Transverse colon (tissue), 4 donors: ENCODE data around the gene RABGAP1L. TPM values are rescaled to one million over a fixed set of nuclear protein-coding genes. Genes with fewer than 3 reads are reported as not detected.

ENCODE experiments used
- DNase-seq: peaks from one replicate; pipeline ENCODE4 v3.0.0-alpha.2; 2019
- H3K27ac ChIP-seq, 4 donors: fragments of 200-600 bp; sonication (generic); 2 replicates each; pipeline ENCODE4 v1.5.1; 2016 to 2018; ENCODE audit warnings: inconsistent platforms in 4 of 4
- H3K27me3 ChIP-seq: fragments of 200-600 bp; sonication (generic); 2 replicates; pipeline ENCODE4 v1.5.1; 2017; ENCODE audit warnings: inconsistent platforms
- H3K36me3 ChIP-seq, 4 donors: fragments of 200-600 bp; sonication (generic); 2 replicates each; pipeline ENCODE4 v1.5.1; 2017 to 2019; ENCODE audit warnings: inconsistent platforms in 4 of 4
- H3K4me1 ChIP-seq, 4 donors: fragments of 200-600 bp; sonication (generic); 2 replicates each; pipeline ENCODE4 v1.5.1; 2017 to 2020; ENCODE audit warnings: inconsistent platforms in 4 of 4
- H3K4me3 ChIP-seq, 4 donors: fragments of 200-600 bp; sonication (generic); 1 replicate in 1 of 4; 2 replicates in 3 of 4; pipeline versions ENCODE4 v1.5.1 to v1.6.1; 2017 to 2019; ENCODE audit warnings: inconsistent platforms in 4 of 4
- H3K9me3 ChIP-seq, 2 donors: fragments of 200-600 bp; sonication (generic); 2 replicates each; pipeline ENCODE4 v1.5.1; 2017 to 2019; ENCODE audit warnings: inconsistent platforms in 2 of 2
- CTCF ChIP-seq, 5 experiments: fragments of 200-600 bp in 3 of 5; fragments of 450-650 bp in 2 of 5; sonication (generic) in 3 of 5; IDR thresholded peaks; 1 replicate in 2 of 5; 2 replicates in 3 of 5; pipeline ENCODE4 v1.5.1; 2016 to 2017; ENCODE audit warnings: antibody characterized with exemption in 5 of 5, inconsistent platforms in 3 of 5, mild to moderate bottlenecking in 2 of 5, moderate library complexity in 1 of 5
- EP300 ChIP-seq: sonication (generic); formaldehyde crosslinking; IDR thresholded peaks from one replicate; pipeline ENCODE4 v1.6.1; 2017; ENCODE audit warnings: antibody characterized with exemption, low read depth
- POLR2A ChIP-seq: fragments of 450-650 bp; IDR thresholded peaks from one replicate; pipeline ENCODE4 v1.6.1; 2016; ENCODE audit warnings: antibody characterized with exemption, mild to moderate bottlenecking, moderate library complexity
- POLR2AphosphoS5 ChIP-seq, 3 donors: sonication (generic); formaldehyde crosslinking; IDR thresholded peaks; one replicate each; pipeline ENCODE4 v1.6.1; 2016; ENCODE audit warnings: antibody characterized with exemption in 3 of 3
- WGBS, 2 donors: methylation state at CpG; one replicate each; pipeline ENCODE4 v1.1.5; 2018; ENCODE audit warnings: low coverage in 1 of 2; 5-methylcytosine and 5-hydroxymethylcytosine counted together
- in situ Hi-C, 4 donors: fragments of 200-750 bp; cut with MboI; loops; one replicate each; pipeline versions ENCODE4 v1.15.0 to v1.15.1; 2017; ENCODE audit warnings: low sequenced_read_pairs in 3 of 4, low pct_ligation_motif_present in 1 of 4, low pct_unique_long_range_greater_than_20kb in 1 of 4
- intact Hi-C: fragments of 100-400 bp; cut with DNase I; formaldehyde crosslinking; loops from one replicate; pipeline ENCODE4 v1.15.1; 2023; ENCODE audit warnings: low total_unique reads
- total RNA-seq, 4 donors: library from RNA; depleted of rRNA; stranded (reverse); fragments of >200 nt; gene quantifications; one replicate each; pipeline ENCODE4 v1.1.0, GENCODE V29; 2016

Gene RABGAP1L
- total RNA-seq, 4 donors from 2014 or later, result 68.9 to 127 (median 99.9) TPM

DNA sequence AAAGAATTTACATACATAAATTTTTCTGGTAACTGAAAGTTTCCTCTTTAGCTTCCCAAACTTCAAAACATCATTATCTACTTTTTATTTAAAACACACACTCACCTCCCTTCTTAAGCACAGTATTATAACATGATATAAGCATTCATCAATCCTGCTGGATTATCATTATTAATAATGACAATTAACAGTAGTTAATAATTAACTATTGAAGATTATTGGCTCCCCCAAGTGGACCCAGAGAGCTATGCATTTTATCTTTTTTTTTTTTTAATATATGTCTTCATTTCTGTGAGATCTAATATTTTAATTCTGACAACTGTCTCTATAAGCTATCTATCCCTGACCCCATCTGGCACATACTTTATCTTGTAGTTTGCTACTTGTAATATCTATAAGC, 588.3 kb downstream of the RABGAP1L start:
- in situ Hi-C loops (loop anchor here in 2 of 4 donors (10.0 kb wide), 2 partner anchors 483 to 493 kb away; no protein-coding TSS in a partner anchor), intact Hi-C loops (no loop called here)
- Histone ChIP-seq H3K27me3 (no peaks in the 10 kb centered on the region), H3K9me3 (no peaks in the 10 kb centered on the region), H3K4me3 (no peak overlapping the region), H3K36me3 (no peaks in the 10 kb centered on the region), H3K4me1 (no peaks in the 10 kb centered on the region), H3K27ac (no peak overlapping the region)
- TF ChIP-seq EP300, result no peak
- no peak for TF ChIP-seq POLR2A
- TF ChIP-seq POLR2AphosphoS5 (IDR thresholded peaks at IDR 0.05), result no peak
- TF ChIP-seq CTCF (IDR thresholded peaks at IDR 0.05), result no peak
- no peak for DNase-seq

DNA sequence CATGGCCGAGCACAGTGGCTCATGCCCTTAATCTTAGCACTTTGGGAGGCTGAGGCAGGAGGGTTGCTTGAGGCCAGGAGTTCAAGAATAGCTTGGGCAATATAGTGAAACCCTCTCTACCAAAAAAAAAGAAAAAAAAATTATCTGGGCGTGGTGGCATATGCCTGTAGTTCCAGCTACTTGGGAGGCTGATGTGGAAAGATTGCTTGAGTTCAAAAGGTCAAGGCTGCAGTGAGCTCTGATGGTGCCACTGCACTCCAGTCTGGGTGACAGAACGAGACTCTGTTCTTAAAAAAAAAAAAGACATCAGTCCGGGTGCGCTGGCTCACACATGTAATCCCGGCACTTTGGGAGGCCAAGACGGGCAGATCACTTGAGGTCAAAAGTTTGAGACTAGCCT, 589.3 kb downstream of the RABGAP1L start:
- Histone ChIP-seq H3K36me3 (no peaks in the 10 kb centered on the region), H3K4me1 (no peaks in the 10 kb centered on the region), H3K4me3 (no peak overlapping the region), H3K27ac (no peak overlapping the region), H3K9me3 (no peaks in the 10 kb centered on the region), H3K27me3 (no peaks in the 10 kb centered on the region)
- TF ChIP-seq POLR2AphosphoS5 (IDR thresholded peaks at IDR 0.05) (no peak), POLR2A (no peak), CTCF (IDR thresholded peaks at IDR 0.05) (no peak), EP300 (no peak)
- DNase-seq, result no peak
- in situ Hi-C loops, result loop anchor here in 2 of 4 donors (10.0 kb wide), 2 partner anchors 484 to 494 kb away; no protein-coding TSS in a partner anchor
- WGBS, 2 donors, result 85 to 95% methylated on average over 4 to 7 of the region's 7 CpGs
- intact Hi-C loops, result no loop called here

DNA sequence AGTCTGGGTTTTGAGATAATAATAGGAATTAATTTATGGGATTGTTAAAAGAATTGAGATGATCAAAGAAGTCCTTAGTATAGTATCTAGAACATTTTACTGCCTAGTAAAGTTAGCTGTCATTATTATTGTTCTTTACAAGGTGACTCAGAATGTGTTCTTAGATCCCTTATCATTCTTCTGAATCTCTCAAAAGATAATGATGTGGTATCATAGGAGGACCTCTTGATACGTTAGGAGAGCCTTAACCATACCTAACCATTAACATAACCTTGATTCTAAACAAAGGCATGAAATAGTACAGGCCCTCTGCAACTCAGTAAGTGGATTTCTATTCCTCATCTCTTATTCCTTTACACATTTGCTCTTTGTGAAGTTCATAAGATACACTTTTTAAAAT, 593.8 kb downstream of the RABGAP1L start:
- 62 to 82% methylated on average over 1 of the region's 1 CpG for WGBS, 2 donors

GRCh38 chr1:174761335-174761734, 602.0 kb downstream of the RABGAP1L start:
- WGBS, 2 donors, result 93 to 100% methylated on average over 3 to 19 of the region's 19 CpGs
- H3K27me3 ChIP-seq, result no peaks in the 10 kb centered on the region
- intact Hi-C loops (no loop called here), in situ Hi-C loops (loop anchor here in 1 of 4 donors (25.0 kb wide), 1 partner anchor 376 kb away; no protein-coding TSS in a partner anchor)
- no peak overlapping the region for H3K27ac ChIP-seq
- no peak for DNase-seq
- H3K4me1 ChIP-seq, result no peaks in the 10 kb centered on the region
- TF ChIP-seq POLR2AphosphoS5 (IDR thresholded peaks at IDR 0.05) (no peak), CTCF (IDR thresholded peaks at IDR 0.05) (no peak), POLR2A (no peak), EP300 (no peak)
- H3K4me3 ChIP-seq, result no peak overlapping the region
- no peaks in the 10 kb centered on the region for H3K9me3 ChIP-seq
- no peaks in the 10 kb centered on the region for H3K36me3 ChIP-seq

More for the DNA sequence above, 593.8 kb downstream of the RABGAP1L start:
- Histone ChIP-seq H3K27ac (no peak overlapping the region), H3K9me3 (no peaks in the 10 kb centered on the region), H3K4me1 (no peaks in the 10 kb centered on the region), H3K36me3 (no peaks in the 10 kb centered on the region), H3K27me3 (no peaks in the 10 kb centered on the region), H3K4me3 (no peak overlapping the region)
- no peak for TF ChIP-seq CTCF (IDR thresholded peaks at IDR 0.05)
- TF ChIP-seq POLR2AphosphoS5 (IDR thresholded peaks at IDR 0.05), result no peak
- no peak for DNase-seq
- in situ Hi-C loops, result loop anchor here in 1 of 4 donors (25.0 kb wide), 1 partner anchor 384 kb away; no protein-coding TSS in a partner anchor
- intact Hi-C loops, result no loop called here
